Pancreas (tissue), 10 donors: ENCODE data around the gene TOP2B. TPM values are rescaled to one million over a fixed set of nuclear protein-coding genes. Genes with fewer than 3 reads are reported as not detected.

Experiments
- ATAC-seq, 4 donors: fragments of 200-7000 bp; cut with Tn5 transposase; one replicate each; pipeline versions ENCODE4 v1.8.0 to v1.9.1; 2020; ENCODE audit warnings: mild to moderate bottlenecking in 4 of 4, moderate library complexity in 4 of 4
- DNase-seq, 6 donors: peaks; one replicate each; pipeline ENCODE4 v3.0.0-alpha.2; 2020
- FAIRE-seq: peaks from 2 replicates; lab custom pipeline; 2012; peaks lifted over from hg19 to GRCh38; lab: Jason Lieb, UNC
- H3K27ac ChIP-seq, 4 donors: fragments of 200-600 bp; sonication (generic); 1 replicate in 3 of 4; 2 replicates in 1 of 4; pipeline versions ENCODE4 v1.5.0 to v1.8.0; 2020
- H3K27me3 ChIP-seq, 4 donors: fragments of 200-600 bp; one replicate each; pipeline ENCODE4 v1.8.0; 2021
- H3K36me3 ChIP-seq, 3 donors: fragments of 200-600 bp; sonication (generic) in 1 of 3; one replicate each; pipeline versions ENCODE4 v1.5.0 to v1.8.0; 2020 to 2021
- H3K4me1 ChIP-seq, 3 donors: fragments of 200-600 bp; one replicate each; pipeline ENCODE4 v1.8.0; 2021
- H3K4me3 ChIP-seq, 4 donors: fragments of 200-600 bp; sonication (generic) in 2 of 4; one replicate each; pipeline versions ENCODE4 v1.5.0 to v1.8.0; 2020 to 2021
- H3K9me3 ChIP-seq, 4 donors: fragments of 200-600 bp; one replicate each; pipeline ENCODE4 v1.8.0; 2021
- CTCF ChIP-seq, 4 donors: fragments of 200-600 bp; sonication (generic) in 3 of 4; IDR thresholded peaks; one replicate each; pipeline versions ENCODE4 v1.5.0 to v1.8.0; 2021; ENCODE audit warnings: antibody characterized with exemption in 4 of 4
- WGBS, 2 donors: extraction: QIAGEN DNeasy Blood & Tissue Kit; methylation state at CpG; one replicate each; pipeline ENCODE4 v1.1.7; 2013; 5-methylcytosine and 5-hydroxymethylcytosine counted together
- intact Hi-C, 3 donors: fragments of 100-400 bp; cut with DNase I; formaldehyde crosslinking; loops; one replicate each; pipeline versions ENCODE4 v1.11.1 to v1.14.2; 2022
- polyA plus RNA-seq, 2 donors: library from polyadenylated mRNA; stranded (reverse); fragments of 200-250 nt; gene quantifications; one replicate each; pipeline ENCODE4 v1.2.3, GENCODE V29; 2013
- total RNA-seq, 6 donors: library from RNA; stranded (reverse); fragmentation: NEBNext Ultra II Directional in 4 of 6; extraction: Animal tissue kit (Norgen Biotek cat#: 25700) in 4 of 6; gene quantifications; one replicate each; pipeline versions ENCODE4 v1.2.1 to v1.2.4, GENCODE V29; 2021 to 2023
- donor health status: healthy with polysubstance abuse.
- donor health status: DM: no; HTN: no; CAD: no; lungs with moderate emphysema.
- donor health status: DM: no; HTN: no; CAD: no.
- donor health status: control.
- donor health status: control.
- donor health status: Bipolar disorder and iron deficiency.
- donor health status: DM: yes; HTN: yes; CAD: no.
- donor health status: DM: no; HTN: no; CAD: no.
- donor health status: DM: no; HTN: no; CAD: no.
- donor health status: DM: yes; HTN: yes; CAD: no.

TOP2B gene
- total and polyA plus RNA-seq, 8 donors = 17.7 to 67.7 (median 40.2) TPM

- Histone ChIP-seq H3K4me3 (no peak overlapping the region), H3K9me3 (no peaks in the 10 kb centered on the region), H3K27ac (no peak overlapping the region), H3K27me3 (no peaks in the 10 kb centered on the region), H3K4me1 (peaks cover 0 to 12% (median 0%) of the 10 kb centered on the region in 3 donors), H3K36me3 (no peaks in the 10 kb centered on the region)
- no peak for TF ChIP-seq CTCF (IDR thresholded peaks at IDR 0.05)
- 75 to 78% methylated on average over 8 of the region's 8 CpGs for WGBS, 2 donors
- intact Hi-C loops = loop anchor here in 1 of 3 donors (10.0 kb wide), 2 partner anchors 625 to 825 kb away; no protein-coding TSS in a partner anchor
- no peak for DNase-seq
- FAIRE-seq = no peak
- no peak for ATAC-seq
Observed at GRCh38 chr3:25589783-25590258, 74.9 kb downstream of the TOP2B start.

GRCh38 chr3:25589104-25589782 lies 75.5 kb downstream of the TOP2B start:
- FAIRE-seq (no peak), DNase-seq (no peak), ATAC-seq (no peak)
- peaks cover 0 to 12% (median 0%) of the 10 kb centered on the region in 3 donors for H3K4me1 ChIP-seq
- H3K36me3 ChIP-seq = no peaks in the 10 kb centered on the region
- intact Hi-C loops = loop anchor here in 1 of 3 donors (10.0 kb wide), 2 partner anchors 624 to 824 kb away; no protein-coding TSS in a partner anchor
- TF ChIP-seq CTCF (IDR thresholded peaks at IDR 0.05) = no peak
- no peak overlapping the region for H3K4me3 ChIP-seq
- 91 to 100% methylated on average over 4 of the region's 4 CpGs for WGBS, 2 donors
- H3K27ac ChIP-seq = no peak overlapping the region
- no peaks in the 10 kb centered on the region for H3K27me3 ChIP-seq
- H3K9me3 ChIP-seq = no peaks in the 10 kb centered on the region

GRCh38 chr3:25588441-25589103 lies 76.1 kb downstream of the TOP2B start:
- no peak for DNase-seq
- no peaks in the 10 kb centered on the region for H3K27me3 ChIP-seq
- FAIRE-seq = no peak
- no peak for ATAC-seq
- H3K36me3 ChIP-seq = no peaks in the 10 kb centered on the region
- no peaks in the 10 kb centered on the region for H3K9me3 ChIP-seq
- 73 to 87% methylated on average over 8 of the region's 8 CpGs for WGBS, 2 donors
- H3K4me3 ChIP-seq = no peak overlapping the region
- H3K4me1 ChIP-seq = peaks cover 0 to 10% (median 0%) of the 10 kb centered on the region in 3 donors
- no peak for TF ChIP-seq CTCF (IDR thresholded peaks at IDR 0.05)
- intact Hi-C loops = loop anchor here in 1 of 3 donors (10.0 kb wide), 2 partner anchors 624 to 824 kb away; no protein-coding TSS in a partner anchor
- no peak overlapping the region for H3K27ac ChIP-seq

- Histone ChIP-seq H3K27ac (no peak overlapping the region), H3K4me1 (peaks cover 0 to 4% (median 0%) of the 10 kb centered on the region in 3 donors), H3K36me3 (no peaks in the 10 kb centered on the region), H3K9me3 (no peaks in the 10 kb centered on the region), H3K4me3 (no peak overlapping the region), H3K27me3 (no peaks in the 10 kb centered on the region)
- no peak for TF ChIP-seq CTCF (IDR thresholded peaks at IDR 0.05)
- WGBS, 2 donors = 96% methylated on average over 2 of the region's 2 CpGs
- DNase-seq (no peak), FAIRE-seq (no peak), ATAC-seq (no peak)
- intact Hi-C loops = loop anchor here in 1 of 3 donors (10.0 kb wide), 2 partner anchors 623 to 823 kb away; no protein-coding TSS in a partner anchor
Observed at GRCh38 chr3:25587975-25588374, 76.7 kb downstream of the TOP2B start.
